ENCODE measurements around the gene EFCAB6.

EFCAB6 gene

DNA sequence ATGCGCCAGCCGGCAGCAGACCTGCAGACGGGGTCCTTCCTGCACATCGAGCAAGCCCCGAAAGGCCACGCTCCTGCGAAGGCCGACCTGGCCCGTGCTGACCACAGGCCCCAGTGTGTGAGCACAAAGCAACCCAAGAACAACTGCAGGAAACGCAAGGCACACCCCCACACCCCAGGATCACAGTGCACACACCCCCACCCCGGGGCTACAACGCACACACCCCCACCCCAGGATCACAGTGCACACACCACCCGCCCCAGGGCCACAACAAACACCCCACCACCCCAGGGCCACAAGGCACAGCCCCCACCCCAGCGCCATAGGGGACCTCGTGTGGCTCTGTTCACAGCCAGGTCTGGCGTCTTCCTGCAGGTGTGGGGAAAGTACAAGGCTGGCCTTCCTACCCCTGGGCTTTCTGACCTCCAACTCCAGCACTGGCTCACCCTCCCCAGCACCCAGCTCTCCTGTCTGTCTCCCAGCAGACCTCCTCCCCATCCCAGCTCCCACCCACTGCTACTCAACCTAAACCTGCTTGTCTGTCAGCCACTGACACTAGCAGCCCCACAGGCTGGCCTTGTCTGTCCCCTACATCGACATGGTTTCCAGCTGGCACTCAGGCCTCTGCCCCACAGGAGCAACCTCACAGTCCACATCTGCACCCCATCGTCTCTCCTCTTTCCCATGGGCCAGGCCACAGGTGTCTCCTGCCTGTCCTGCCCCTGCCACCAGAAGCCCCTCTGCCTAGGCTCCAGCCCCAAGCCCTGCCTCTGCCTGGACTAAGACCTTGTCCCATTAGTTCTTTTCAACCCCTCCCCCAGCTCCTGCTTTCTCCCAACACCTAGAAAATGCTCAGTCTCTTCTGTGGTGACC is 20.5 kb upstream of the EFCAB6 start:
- no peak for DNase-seq
- in situ Hi-C loops (cut with MboI; ENCODE audit: low pct_unique_long_range_greater_than_20kb, low sequenced_read_pairs): no loop called here

DNA sequence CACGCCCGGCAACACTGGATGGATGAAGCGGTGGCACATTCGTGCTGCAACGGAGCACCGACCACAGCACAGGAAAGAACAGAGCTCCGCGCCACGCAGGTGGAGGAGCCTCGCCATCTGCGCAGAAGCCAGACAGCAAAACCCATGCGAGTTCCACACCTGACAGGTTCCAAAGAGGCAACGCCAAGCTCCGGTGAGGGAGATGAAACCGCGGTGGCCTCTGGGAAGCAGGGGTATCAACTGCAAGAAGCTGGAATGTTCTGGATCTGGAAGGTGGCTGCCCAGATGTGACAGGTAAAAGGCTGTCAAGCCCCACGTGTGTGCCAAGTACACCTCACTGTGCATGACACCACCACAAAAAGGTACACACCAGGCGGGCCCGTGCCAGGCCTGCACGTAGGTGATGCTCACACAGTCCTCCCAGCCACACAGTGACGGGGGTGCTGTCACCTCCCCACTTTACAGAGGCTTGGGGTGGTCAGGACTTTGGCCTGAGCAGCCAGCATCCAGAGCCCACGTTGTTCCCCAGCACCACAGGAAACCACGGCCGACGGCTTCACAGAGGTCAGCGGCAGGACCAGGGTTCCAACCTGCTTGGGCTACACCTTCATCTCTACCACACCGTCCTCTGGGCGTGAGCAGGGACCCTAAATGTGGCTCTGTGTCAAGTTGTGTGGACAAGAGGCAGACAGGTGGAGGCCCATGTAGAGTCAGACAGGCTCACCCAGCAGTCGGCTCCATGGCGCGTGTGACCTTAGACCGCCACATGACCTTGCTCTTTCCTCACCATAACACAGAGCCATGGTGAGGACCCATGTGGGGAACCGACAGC is 19.7 kb upstream of the EFCAB6 start:
- no peak for DNase-seq
- in situ Hi-C loops (cut with MboI; ENCODE audit: low pct_unique_long_range_greater_than_20kb, low sequenced_read_pairs): no loop called here

DNA sequence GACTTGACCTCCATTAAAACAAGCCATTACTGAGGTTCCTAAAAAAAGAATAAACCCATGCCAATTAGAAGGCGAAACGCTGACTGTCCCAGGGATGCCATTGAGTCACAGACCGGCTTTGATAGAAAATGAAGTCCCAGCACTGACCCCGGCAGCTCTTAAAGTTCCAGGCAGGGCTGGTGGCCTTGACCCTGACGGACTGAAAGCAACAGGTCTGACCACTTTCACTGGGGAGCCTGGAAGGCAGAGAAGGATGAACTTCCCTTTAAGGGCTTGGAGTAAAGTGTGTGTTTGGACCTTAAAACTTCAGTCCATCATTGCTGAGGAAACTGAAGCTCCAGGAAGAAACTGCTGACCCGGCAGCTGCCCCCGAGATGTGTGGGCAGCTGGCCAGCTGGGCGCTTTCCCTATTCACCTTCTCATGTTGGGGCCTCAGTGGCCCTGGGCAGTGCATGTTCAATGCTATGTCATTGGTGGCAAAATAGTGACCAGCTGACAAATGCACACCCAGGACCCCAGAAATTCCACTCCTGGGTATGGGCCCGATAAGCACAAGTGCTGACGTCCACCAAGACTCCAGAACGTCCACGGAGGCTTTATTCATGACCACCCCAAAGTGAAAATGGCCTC is 18.9 kb upstream of the EFCAB6 start:
- DNase-seq: no peak
- in situ Hi-C loops (cut with MboI; ENCODE audit: low pct_unique_long_range_greater_than_20kb, low sequenced_read_pairs): no loop called here

DNA sequence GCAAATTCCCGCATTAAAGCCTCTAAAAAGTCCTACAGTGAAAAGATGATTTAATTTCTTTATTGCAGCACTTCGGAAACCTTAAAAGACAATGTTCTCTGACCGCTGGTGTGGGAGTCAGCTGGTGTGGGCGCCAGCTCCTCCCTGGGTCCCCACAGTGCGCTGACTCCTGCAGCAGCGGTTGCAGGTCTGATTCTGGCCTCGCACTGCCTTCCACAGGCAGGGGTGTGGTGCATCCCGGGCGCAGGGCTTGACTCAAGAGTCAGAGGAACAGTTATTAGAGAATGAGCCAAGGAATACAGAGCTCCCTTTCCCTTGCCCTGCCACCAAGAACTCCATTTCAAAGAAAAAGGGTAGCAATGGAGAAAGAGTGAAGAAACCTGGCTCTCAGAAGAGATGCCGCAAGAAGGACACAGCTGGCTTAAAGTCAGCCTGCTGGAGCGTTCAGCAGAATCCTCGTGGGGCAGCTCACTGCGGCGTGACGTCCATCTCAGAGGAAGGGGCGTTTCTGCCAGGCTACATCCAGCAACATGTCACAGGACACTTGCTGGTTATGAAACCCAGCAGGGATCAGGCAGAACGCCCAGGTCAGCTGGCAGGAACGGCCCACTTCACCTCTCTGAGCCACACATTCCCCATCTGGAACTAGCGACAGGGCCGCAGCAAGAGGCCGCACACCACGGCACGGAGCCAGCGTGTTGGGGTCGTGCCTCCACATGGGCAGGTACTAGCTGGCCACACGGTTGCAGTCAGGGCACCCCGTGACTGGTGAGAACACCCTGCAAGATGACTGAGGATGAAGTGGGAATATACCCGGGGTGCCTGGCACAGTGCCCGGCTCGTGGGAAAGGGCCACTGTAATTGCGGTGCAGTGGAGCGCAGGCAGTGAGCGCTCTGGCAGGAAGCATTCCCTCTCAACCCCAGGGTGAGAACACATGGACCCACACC is 18.1 kb upstream of the EFCAB6 start:
- DNase-seq: no peak
- in situ Hi-C loops (cut with MboI; ENCODE audit: low pct_unique_long_range_greater_than_20kb, low sequenced_read_pairs): no loop called here

DNA sequence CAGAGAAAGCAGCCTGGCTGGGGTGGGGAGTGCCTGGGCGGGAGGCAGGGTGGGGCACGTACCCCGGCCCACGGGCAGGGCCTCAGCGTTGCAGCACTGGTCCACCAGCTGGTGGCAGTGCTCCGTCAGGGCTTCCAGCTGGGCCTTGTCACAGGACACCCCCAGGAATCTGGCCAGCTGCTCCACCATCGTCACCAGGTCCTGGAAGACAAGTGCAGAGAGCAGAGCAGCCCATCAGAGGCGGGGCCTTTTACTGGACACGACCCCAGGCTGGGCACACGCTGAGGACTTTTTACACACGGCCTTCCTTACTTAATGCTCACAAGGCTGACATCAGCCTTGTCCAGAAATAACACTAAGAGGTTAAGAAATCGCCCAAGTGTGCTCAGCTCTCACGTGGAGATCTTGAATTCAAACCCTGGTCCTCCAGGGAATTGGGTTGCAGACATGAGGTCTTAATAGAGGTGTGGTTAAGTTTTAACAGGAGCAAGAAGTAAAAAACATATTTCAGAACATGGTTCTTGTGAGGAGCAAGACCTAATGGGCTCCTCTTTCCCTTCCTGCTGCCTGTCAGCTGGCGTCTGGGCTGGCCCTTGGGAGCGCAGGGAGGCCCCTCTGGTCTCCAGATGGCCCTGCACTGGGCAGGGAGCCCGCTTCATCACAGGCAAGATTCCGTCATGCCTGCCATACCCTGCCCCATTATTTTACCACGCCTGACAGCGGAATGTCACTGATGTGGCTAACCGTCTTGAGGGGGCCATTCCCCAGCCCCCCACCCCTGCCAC is 17.1 kb upstream of the EFCAB6 start:
- in situ Hi-C loops (cut with MboI; ENCODE audit: low pct_unique_long_range_greater_than_20kb, low sequenced_read_pairs): no loop called here
- no peak for DNase-seq

DNA sequence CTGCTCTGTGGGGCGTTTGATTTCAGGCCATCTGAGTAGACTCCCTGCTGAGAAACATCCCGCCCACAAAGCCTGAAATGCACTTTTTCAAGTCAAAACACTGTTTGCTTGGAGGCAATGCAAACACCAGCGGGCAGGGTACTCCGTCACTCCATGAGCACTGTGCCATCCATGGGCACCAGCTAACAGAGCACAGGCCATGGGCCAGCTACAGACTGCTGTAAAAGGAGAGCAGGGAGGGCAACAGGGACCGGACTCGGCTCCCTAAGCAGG is 16.6 kb upstream of the EFCAB6 start:
- in situ Hi-C loops (cut with MboI; ENCODE audit: low pct_unique_long_range_greater_than_20kb, low sequenced_read_pairs): no loop called here

DNA sequence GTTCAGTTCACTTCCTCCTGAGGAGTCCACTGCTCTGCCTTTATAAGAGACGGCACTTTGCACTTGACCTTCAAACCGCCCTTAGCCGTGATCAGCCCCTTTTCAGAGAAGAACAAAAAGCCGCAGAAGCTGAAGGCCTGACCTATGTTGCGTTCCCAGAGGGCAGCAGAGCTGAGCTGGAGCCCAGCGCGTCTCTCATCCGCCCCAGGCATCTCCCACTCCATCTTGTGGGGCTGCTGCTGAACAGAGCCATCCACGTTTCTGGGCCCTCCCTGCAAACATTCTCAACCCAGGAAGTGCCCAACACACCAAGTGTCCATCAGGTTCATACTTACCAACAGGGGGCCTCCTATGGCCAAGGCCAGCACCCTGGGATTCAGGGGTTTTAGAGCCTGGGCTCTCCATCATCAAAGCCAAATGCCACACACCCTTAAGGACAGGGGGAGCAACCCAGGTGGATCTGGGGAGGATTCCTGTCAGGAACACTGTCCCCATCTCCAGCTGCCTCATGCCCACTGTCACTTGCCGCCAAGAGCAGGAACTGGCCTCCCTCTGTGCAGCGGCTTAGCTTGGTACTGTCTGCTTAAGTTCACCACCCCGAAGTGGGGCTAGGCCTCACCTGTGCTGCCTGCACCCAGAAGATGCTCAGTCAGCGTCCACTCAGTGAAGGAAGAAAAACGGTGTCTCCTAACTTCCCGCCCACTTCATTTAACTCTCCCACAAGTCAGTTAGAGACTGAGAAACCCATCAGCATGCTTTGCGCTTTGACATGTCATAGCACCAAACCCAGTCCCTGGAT is 16.0 kb upstream of the EFCAB6 start:
- no peak for DNase-seq
- in situ Hi-C loops (cut with MboI; ENCODE audit: low pct_unique_long_range_greater_than_20kb, low sequenced_read_pairs): no loop called here

More for the DNA sequence above, 16.6 kb upstream of the EFCAB6 start:
- DNase-seq: no peak

DNA sequence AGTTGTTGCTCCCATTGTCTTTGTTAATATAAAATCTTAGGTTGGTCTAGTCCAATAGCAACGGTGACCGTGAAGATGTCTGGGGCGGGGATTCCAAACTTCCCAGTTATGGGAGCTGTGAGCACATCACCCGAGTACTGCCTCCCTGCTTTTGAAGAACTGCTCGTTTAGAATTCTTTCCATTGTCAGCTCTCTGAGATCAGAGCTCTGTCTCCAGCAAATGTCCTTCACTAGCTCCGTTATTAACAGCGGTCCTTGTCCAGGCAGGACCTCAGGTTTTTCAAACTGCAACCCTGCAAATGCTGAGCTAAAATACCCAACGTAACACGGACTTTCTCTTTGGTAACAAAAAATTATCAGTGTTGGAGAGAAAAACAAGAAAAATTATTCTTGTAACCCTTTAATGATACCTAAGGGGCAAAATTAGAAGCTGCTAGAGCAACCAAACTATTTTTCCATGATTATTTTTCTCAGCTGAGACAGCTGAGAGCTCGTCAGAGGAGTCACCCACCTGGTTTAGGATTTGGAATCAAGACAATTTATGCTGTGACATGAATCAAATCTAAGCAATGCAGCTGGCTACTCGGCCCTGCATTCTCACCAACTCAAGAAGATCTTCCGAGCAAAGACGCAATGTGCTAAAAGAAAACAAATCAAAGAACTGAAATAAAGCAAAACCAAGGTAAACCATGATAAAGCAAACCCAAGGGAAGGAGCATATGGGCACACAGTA is 15.1 kb upstream of the EFCAB6 start:
- in situ Hi-C loops (cut with MboI; ENCODE audit: low pct_unique_long_range_greater_than_20kb, low sequenced_read_pairs): no loop called here
- DNase-seq: no peak

DNA sequence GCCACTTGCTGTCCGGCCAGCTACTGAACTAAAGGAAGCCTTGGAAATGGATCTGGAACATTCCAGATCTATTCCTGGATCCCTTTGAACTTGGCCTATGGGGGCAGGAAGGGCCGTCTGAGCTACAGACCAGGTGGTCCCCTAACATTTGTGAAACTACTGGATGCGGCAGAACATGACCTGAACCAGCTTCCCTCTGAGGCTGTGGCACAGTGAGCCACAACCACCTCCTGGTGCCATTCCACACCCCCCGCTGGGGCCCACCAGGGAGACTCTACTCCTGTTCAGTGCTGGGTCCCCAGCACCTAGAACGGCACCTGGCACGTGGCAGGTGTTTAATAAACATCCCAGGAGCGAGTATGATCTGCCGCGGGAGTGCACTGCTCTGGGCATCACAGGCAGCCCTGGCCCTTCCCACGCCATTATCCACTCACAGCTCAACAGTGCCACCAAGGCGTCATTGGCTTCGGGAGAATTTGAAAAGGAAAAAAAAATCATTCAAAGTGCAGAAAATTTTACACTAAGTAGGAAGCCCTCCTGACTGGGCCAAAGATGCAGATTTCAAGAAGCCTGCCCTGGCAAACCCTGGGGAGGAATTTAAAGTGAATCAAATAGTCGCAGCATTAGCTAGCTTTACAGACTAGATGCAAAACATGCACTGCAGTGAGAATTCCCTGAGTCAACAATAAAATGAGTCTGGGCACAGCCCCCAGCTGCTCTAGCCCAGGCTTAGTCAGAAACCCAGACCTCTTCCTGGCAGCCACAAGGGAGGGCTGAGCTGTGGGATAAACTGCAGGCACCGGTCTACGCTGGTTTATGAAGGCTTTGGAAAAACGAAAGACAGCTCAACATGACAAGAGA is 14.3 kb upstream of the EFCAB6 start:
- DNase-seq: no peak
- in situ Hi-C loops (cut with MboI; ENCODE audit: low pct_unique_long_range_greater_than_20kb, low sequenced_read_pairs): no loop called here

DNA sequence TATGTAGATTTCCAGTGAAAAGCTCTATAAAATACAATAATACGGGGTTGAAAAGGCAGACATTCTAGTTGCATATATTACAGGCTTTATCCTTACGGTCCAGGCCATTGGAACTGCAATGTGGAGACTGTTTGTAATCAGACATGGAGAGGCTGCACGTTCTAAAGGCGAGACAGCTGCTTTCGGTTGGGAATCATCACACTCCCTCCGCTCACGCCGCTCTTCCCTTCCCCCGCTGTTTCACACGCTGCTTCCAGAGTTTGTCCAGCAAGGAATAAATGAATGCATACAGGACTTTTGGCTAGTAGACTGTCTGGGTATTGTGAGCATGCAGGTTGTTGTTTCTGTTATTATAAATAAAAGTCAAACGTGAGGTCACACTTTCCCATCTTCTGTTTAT is 13.5 kb upstream of the EFCAB6 start:
- in situ Hi-C loops (cut with MboI; ENCODE audit: low pct_unique_long_range_greater_than_20kb, low sequenced_read_pairs): no loop called here
- no peak for DNase-seq

DNA sequence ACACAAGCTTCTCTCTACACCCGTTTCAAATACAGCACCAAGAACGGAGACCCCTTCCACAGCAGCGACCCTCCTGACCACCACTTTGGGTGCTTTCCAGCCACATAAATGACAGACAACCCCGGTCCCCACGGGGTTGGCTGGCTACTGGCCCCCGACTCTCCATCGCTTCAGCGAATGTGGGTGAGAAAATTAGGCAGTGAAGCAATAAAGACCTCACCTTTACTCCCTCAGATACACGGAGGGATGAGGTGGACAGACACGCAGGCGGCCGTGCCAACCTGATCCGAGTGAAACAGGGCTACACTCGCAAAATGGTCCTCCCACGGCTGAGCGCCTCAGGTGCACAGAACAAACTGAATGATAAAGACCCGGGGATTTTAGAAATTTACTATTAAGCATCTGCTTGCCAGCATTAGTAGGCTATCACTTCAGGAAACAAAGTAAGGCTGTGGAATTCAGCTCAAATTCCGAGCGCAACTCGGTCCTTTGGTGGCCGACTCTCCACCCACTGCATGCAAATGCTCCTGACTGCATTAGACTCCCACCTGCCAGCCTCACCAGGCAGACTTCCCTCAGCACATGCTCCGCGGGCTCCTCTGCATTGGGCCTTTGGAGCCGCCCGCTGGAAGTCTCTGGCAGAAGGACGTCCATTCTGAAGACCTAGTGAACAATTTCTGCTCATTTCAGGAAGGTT is 12.8 kb upstream of the EFCAB6 start:
- DNase-seq: no peak
- in situ Hi-C loops (cut with MboI; ENCODE audit: low pct_unique_long_range_greater_than_20kb, low sequenced_read_pairs): no loop called here

DNA sequence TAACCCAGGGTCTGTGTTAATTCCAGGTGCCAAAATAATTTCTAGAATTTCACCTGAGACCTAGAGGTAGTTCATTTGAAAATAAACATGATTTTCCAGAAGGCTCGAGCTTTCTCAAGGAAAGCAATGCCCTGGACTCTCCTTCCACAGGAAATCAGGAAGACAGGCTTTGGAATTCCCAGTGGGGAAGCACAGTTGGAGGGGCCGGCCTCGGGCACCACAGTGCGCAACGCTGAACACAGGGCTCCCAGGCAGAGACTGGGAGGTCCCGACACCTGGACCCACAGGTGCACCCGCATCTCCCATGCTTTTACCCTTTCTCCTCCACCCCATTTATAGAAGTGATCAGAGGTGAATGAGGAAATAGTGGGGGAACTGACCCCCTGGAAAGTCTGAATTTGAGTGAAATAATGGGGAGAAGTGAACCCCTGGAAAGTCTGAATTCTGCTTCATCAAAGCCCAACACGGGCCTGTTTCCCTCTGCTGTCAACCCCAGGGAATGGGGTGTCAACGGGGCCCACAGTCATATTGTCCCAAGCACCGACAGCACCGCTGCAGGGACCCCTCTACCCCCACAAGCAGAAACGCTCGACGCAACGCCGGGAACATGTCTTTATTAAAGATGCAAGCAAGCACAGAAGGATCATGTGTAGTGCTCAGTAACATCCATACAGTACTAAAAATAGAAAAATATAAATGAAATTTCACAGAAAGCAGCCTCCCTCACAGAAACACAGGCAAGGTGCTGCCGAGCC is 12.0 kb upstream of the EFCAB6 start:
- DNase-seq: no peak
- in situ Hi-C loops (cut with MboI; ENCODE audit: low pct_unique_long_range_greater_than_20kb, low sequenced_read_pairs): no loop called here

DNA sequence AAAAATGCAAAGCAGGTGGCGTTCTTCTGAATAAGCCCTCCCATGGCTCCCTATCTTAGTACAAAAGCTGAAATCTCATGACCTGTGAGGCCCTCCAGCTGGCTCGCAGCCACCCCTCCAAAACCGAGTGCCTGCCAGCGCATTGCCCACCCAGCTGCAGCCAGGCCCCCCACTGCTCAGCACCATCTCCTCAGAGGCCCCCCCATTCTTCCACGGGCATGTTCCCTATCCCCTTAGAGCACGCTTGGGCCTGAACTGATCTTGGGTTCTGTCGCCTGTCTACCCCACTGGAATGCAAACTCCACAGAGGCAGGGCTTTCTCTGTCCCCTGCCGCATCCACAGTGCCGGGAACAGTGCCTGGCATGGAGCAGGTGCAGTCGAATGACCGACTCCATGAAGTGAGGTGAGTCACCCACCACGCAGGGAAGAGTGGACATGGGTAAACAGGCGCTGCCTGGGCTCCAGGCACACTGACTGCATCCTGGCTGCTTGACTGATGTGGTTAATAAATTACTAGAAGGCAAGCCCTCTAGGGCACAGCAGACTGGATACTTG is 11.3 kb upstream of the EFCAB6 start:
- in situ Hi-C loops (cut with MboI; ENCODE audit: low pct_unique_long_range_greater_than_20kb, low sequenced_read_pairs): no loop called here
- DNase-seq: no peak

DNA sequence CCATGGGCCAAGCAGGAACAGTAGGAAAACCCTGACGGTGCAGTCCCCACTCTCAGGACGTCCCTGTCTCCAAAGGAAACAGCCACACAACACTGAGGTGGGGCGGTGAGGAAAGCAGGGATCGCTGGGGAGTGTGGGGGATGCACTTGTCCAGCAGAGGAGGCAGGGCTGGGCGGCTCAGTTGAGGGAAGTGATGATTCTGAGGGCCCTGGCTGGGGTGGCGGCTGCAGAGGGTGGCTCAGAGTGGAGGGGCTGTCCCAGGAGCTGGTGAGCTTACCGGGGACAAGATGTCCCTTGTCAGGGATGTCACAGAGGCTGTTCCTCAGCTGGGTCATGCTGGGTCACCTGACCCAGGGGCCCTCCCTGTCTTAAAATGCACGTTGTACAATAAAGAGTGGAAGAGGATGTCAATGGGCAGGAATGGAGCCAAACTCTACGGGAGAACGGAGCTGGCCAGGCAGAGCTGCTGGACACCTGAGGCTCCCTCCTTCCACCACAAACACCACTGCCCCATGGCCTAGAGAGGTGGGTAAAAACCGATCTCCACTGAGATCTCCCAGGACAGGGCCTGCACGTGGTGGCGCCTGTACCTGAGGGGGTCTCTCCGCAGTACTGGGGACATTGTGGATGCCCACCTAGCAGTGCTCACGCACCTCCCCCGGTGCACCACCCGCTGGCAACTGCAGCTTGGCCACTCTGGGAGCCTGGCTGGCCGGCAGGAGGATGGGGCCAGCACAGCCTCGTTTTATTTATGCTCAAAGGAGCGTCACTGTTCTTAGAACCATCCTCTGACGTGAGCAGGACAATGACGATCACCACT is 9.7 kb upstream of the EFCAB6 start:
- in situ Hi-C loops (cut with MboI; ENCODE audit: low pct_unique_long_range_greater_than_20kb, low sequenced_read_pairs): no loop called here
- no peak for DNase-seq
